OCI-LY7 (cell line): Measurements from ENCODE around the gene KCNN3. TPM values are rescaled to one million over a fixed set of nuclear protein-coding genes. Genes with fewer than 3 reads are reported as not detected.

Experiments
- BruUV-seq: library from RNA; stranded (reverse); fragments of 400-500 nt; replicated peaks from 2 replicates; lab custom pipeline; 2021; lab: Mats Ljungman, UMichigan
- CTCF ChIA-PET: fragments of 300-600 bp; sonication (Branson Sonifier 250); formaldehyde crosslinking; loops from one replicate; lab custom pipeline; 2022; ENCODE audit warnings: antibody characterized with exemption; ENCODE audit not compliant: unreplicated experiment; lab: Charles Lee
- POLR2A ChIA-PET: fragments of 300-600 bp; sonication (Branson Sonifier 250); formaldehyde crosslinking; loops from one replicate; lab custom pipeline; 2022; ENCODE audit warnings: antibody characterized with exemption; lab: Charles Lee
- DNase-seq: peaks from one replicate; pipeline ENCODE4 v3.0.0-alpha.2; 2015; ENCODE audit warnings: low spot score
- H2AFZ ChIP-seq: fragments of 200-600 bp; sonication (generic), shearing (Covaris generic); 2 replicates; pipeline ENCODE4 v1.6.1; 2014; ENCODE audit warnings: mild to moderate bottlenecking, antibody characterized with exemption, low read length, moderate library complexity
- H3K27ac ChIP-seq: fragments of 200-600 bp; sonication (generic); 2 replicates; pipeline ENCODE4 v1.5.1; 2014; ENCODE audit warnings: mixed run types, low read depth, mild to moderate bottlenecking, moderate library complexity, low read length, inconsistent platforms; ENCODE audit not compliant: poor library complexity, severe bottlenecking
- H3K36me3 ChIP-seq: fragments of 200-600 bp; sonication (generic); 2 replicates; pipeline ENCODE4 v1.6.1; 2014; ENCODE audit warnings: mild to moderate bottlenecking, antibody characterized with exemption, low read length, moderate library complexity, mixed read lengths; ENCODE audit not compliant: insufficient read depth
- H3K4me1 ChIP-seq: fragments of 200-600 bp; sonication (generic); 2 replicates; pipeline ENCODE4 v1.5.1; 2014; ENCODE audit warnings: mild to moderate bottlenecking, low read length; ENCODE audit not compliant: insufficient read depth, poor library complexity, severe bottlenecking
- H3K4me2 ChIP-seq: fragments of 200-600 bp; sonication (generic); 2 replicates; pipeline ENCODE4 v1.6.1; 2014; ENCODE audit warnings: mild to moderate bottlenecking, low read length
- H3K4me3 ChIP-seq: fragments of 200-600 bp; sonication (generic); 2 replicates; pipeline ENCODE4 v1.5.1; 2014; ENCODE audit warnings: mild to moderate bottlenecking, low read depth, low read length; ENCODE audit not compliant: poor library complexity, severe bottlenecking
- H3K79me2 ChIP-seq: fragments of 200-600 bp; sonication (generic); 2 replicates; pipeline ENCODE4 v1.6.1; 2016; ENCODE audit warnings: low read depth, mild to moderate bottlenecking, low read length, moderate library complexity, mixed read lengths; ENCODE audit not compliant: insufficient read depth
- H3K9me2 ChIP-seq: fragments of 200-600 bp; sonication (generic); 2 replicates; pipeline ENCODE4 v1.6.1; 2016; ENCODE audit warnings: mild to moderate bottlenecking, low read length, mixed read lengths; ENCODE audit not compliant: insufficient read depth
- H3K9me3 ChIP-seq: fragments of 200-600 bp; sonication (generic); 2 replicates; pipeline ENCODE4 v1.6.1; 2014; ENCODE audit warnings: mild to moderate bottlenecking, mixed run types, low read length, mixed read lengths
- H4K20me1 ChIP-seq: fragments of 200-600 bp; sonication (generic); 2 replicates; pipeline ENCODE4 v1.6.1; 2014; ENCODE audit warnings: mild to moderate bottlenecking, antibody characterized with exemption, low read length, moderate library complexity, mixed read lengths; ENCODE audit not compliant: insufficient read depth
- CTCF ChIP-seq: fragments of 200-600 bp; sonication (generic); conservative IDR thresholded peaks from 2 replicates; pipeline ENCODE4 v1.5.1; 2014; ENCODE audit warnings: mild to moderate bottlenecking, antibody characterized with exemption, low read length, moderate library complexity, mixed read lengths
- EZH2phosphoT487 ChIP-seq: fragments of 200-600 bp; sonication (generic); IDR thresholded peaks from 2 replicates; pipeline ENCODE4 v1.6.1; 2018; ENCODE audit warnings: low read depth, borderline replicate concordance, mild to moderate bottlenecking, mixed run types, antibody characterized with exemption, low read length, moderate library complexity, mixed read lengths
- intact Hi-C: fragments of 100-400 bp; cut with micrococcal nuclease; formaldehyde crosslinking; loops from one replicate; pipeline ENCODE4 v1.10.0; 2022; ENCODE audit not compliant: unreplicated experiment
- total RNA-seq, 2 experiments: library from RNA; depleted of rRNA in 1 of 2; stranded (reverse); fragments of >200 nt in 1 of 2; shearing (Covaris generic) in 1 of 2; gene quantifications; 2 replicates each; pipeline ENCODE4 v1.2.3, GENCODE V29; 2014 to 2022

The KCNN3 gene
- total RNA-seq, 2 experiments from 2014 or later: 14.8 to 50.8 TPM

- ChIA-PET CTCF (interaction anchor here (1.0 to 1.1 kb wide), 2 partner anchors 9 to 306 kb away, joined by 3 read pairs; no protein-coding TSS in a partner anchor), POLR2A (interaction anchor here (0.6 to 1.8 kb wide), 9 partner anchors 8 to 571 kb away, joined by 3 to 7 read pairs (median 4); partner anchors contain the start of gene PMVK)
- Histone ChIP-seq H3K4me2 (peak overlapping the region; percentile 85), H4K20me1 (no peaks in the 10 kb centered on the region), H3K4me3 (peak overlapping the region; percentile 59), H3K9me2 (no peaks in the 10 kb centered on the region), H3K36me3 (no peaks in the 10 kb centered on the region), H3K9me3 (no peaks in the 10 kb centered on the region), H3K79me2 (no peaks in the 10 kb centered on the region; the same call in 1 of the 2 replicates), H3K4me1 (peaks cover 97% of the 10 kb centered on the region), H2AFZ (peak overlapping the region; percentile 6; the same call in 1 of the 2 replicates), H3K27ac (peak overlapping the region; percentile 91)
- DNase-seq: peak; percentile 80
- no peak for TF ChIP-seq CTCF
- no peak for TF ChIP-seq EZH2phosphoT487
- intact Hi-C loops: loop anchor here (10.0 kb wide), 1 partner anchor 1629 kb away; no protein-coding TSS in a partner anchor
- BruUV-seq: no TSS peak
Measured at GRCh38 chr1:154865442-154866256, 4.4 kb downstream of the KCNN3 start.

GRCh38 chr1:154864189-154864975 is 5.7 kb downstream of the KCNN3 start:
- H2AFZ ChIP-seq: peak overlapping the region; percentile 34; the same call in 1 of the 2 replicates

More at GRCh38 chr1:154864189-154864975, 5.7 kb downstream of the KCNN3 start:
- intact Hi-C loops: loop anchor here (5.0 to 10.0 kb wide), 5 partner anchors 138 to 1630 kb away; partner anchors contain the start of genes ADAR, EFNA4, UBE2Q1 and ZBTB7B
- no peaks in the 10 kb centered on the region for H3K36me3 ChIP-seq
- peaks cover 5% of the 10 kb centered on the region; the same call in 1 of the 2 replicates for H3K79me2 ChIP-seq
- H3K4me3 ChIP-seq: peak overlapping the region; percentile 59
- no TSS peak for BruUV-seq
- POLR2A ChIA-PET: interaction anchor here (1.5 kb wide), 1 partner anchor 27 kb away, joined by 7 read pairs; no protein-coding TSS in a partner anchor
- peak overlapping the region; percentile 91 for H3K27ac ChIP-seq
- H3K4me2 ChIP-seq: peak overlapping the region; percentile 85
- no peaks in the 10 kb centered on the region for H3K9me3 ChIP-seq
- CTCF ChIA-PET: no interaction called here
- no peaks in the 10 kb centered on the region for H3K9me2 ChIP-seq
- peak; percentile 75 for DNase-seq
- peaks cover 98% of the 10 kb centered on the region for H3K4me1 ChIP-seq
- H4K20me1 ChIP-seq: no peaks in the 10 kb centered on the region
- TF ChIP-seq EZH2phosphoT487 (no peak), CTCF (no peak)
